Peyer's patch (tissue), 4 donors: Measurements from ENCODE around the gene TTBK2. TPM values are rescaled to one million over a fixed set of nuclear protein-coding genes. Genes with fewer than 3 reads are reported as not detected.

Source experiments
- DNase-seq, 3 donors: peaks; one replicate each; pipeline ENCODE4 v3.0.0-alpha.2; 2017 to 2019
- H3K27ac ChIP-seq, 4 donors: fragments of 200-600 bp; sonication (generic); one replicate each; pipeline ENCODE4 v1.5.1; 2016 to 2019
- H3K27me3 ChIP-seq, 2 donors: fragments of 200-600 bp; sonication (generic); one replicate each; pipeline ENCODE4 v1.5.1; 2019
- H3K36me3 ChIP-seq, 3 donors: fragments of 200-600 bp; sonication (generic); one replicate each; pipeline ENCODE4 v1.5.1; 2016 to 2019
- H3K4me1 ChIP-seq, 4 donors: fragments of 200-600 bp; sonication (generic); one replicate each; pipeline ENCODE4 v1.5.1; 2016 to 2019
- H3K4me3 ChIP-seq, 4 donors: fragments of 200-600 bp; sonication (generic); 1 replicate in 3 of 4; 2 replicates in 1 of 4; pipeline ENCODE4 v1.5.1; 2016 to 2019; ENCODE audit warnings: mild to moderate bottlenecking in 1 of 4
- H3K9me3 ChIP-seq, 4 donors: fragments of 200-600 bp; sonication (generic); one replicate each; pipeline ENCODE4 v1.5.1; 2016 to 2019; ENCODE audit warnings: mild to moderate bottlenecking in 1 of 4
- CTCF ChIP-seq, 6 experiments: fragments of 450-650 bp in 4 of 6; fragments of 200-600 bp in 2 of 6; sonication (generic) in 1 of 6; IDR thresholded peaks; one replicate each; pipeline ENCODE4 v1.5.1; 2017 to 2019; ENCODE audit warnings: antibody characterized with exemption in 6 of 6, mild to moderate bottlenecking in 3 of 6, moderate library complexity in 1 of 6
- POLR2A ChIP-seq, 2 donors: fragments of 450-650 bp; IDR thresholded peaks; one replicate each; pipeline ENCODE4 v1.5.1; 2017; ENCODE audit warnings: antibody characterized with exemption in 2 of 2, mild to moderate bottlenecking in 2 of 2, moderate library complexity in 2 of 2
- total RNA-seq, 4 donors: library from RNA; depleted of rRNA; stranded (reverse); fragments of >200 nt; gene quantifications; one replicate each; pipeline ENCODE4 v1.1.0, GENCODE V29; 2016

Gene TTBK2
- total RNA-seq, 4 donors from 2014 or later = 4.7 to 21.5 (median 13.3) TPM

GRCh38 chr15:42730536-42730935 is 190.0 kb downstream of the TTBK2 start:
- no peak overlapping the region for H3K27ac ChIP-seq
- no peak overlapping the region for H3K4me3 ChIP-seq
- TF ChIP-seq CTCF (IDR thresholded peaks at IDR 0.05) (no peak), POLR2A (IDR thresholded peaks at IDR 0.05) (no peak)
- DNase-seq = no peak
- H3K36me3 ChIP-seq = peaks cover 0 to 84% (median 0%) of the 10 kb centered on the region in 3 donors
- H3K9me3 ChIP-seq = no peaks in the 10 kb centered on the region
- H3K4me1 ChIP-seq = peaks cover 0 to 3% (median under 1%) of the 10 kb centered on the region in 4 donors
- no peaks in the 10 kb centered on the region for H3K27me3 ChIP-seq

- DNase-seq = no peak
- TF ChIP-seq POLR2A (IDR thresholded peaks at IDR 0.05) = no peak
- TF ChIP-seq CTCF (IDR thresholded peaks at IDR 0.05) = no peak
- no peak overlapping the region for H3K27ac ChIP-seq
- H3K36me3 ChIP-seq = peaks cover 0 to 88% (median 0%) of the 10 kb centered on the region in 3 donors
- H3K27me3 ChIP-seq = no peaks in the 10 kb centered on the region
- H3K4me1 ChIP-seq = no peaks in the 10 kb centered on the region
- H3K9me3 ChIP-seq = no peaks in the 10 kb centered on the region
- H3K4me3 ChIP-seq = no peak overlapping the region
Observed at GRCh38 chr15:42730135-42730534, 190.4 kb downstream of the TTBK2 start.

- H3K36me3 ChIP-seq = peaks cover 0 to 95% (median 0%) of the 10 kb centered on the region in 3 donors
- no peak overlapping the region for H3K4me3 ChIP-seq
- no peak overlapping the region for H3K27ac ChIP-seq
- DNase-seq = no peak
- no peaks in the 10 kb centered on the region for H3K9me3 ChIP-seq
- no peaks in the 10 kb centered on the region for H3K4me1 ChIP-seq
- TF ChIP-seq POLR2A (IDR thresholded peaks at IDR 0.05) = no peak
- no peaks in the 10 kb centered on the region for H3K27me3 ChIP-seq
Observed at GRCh38 chr15:42729409-42729808, 191.2 kb downstream of the TTBK2 start.

GRCh38 chr15:42728972-42729371 is 191.6 kb downstream of the TTBK2 start:
- Histone ChIP-seq H3K4me3 (no peak overlapping the region), H3K4me1 (no peaks in the 10 kb centered on the region), H3K27me3 (no peaks in the 10 kb centered on the region), H3K27ac (no peak overlapping the region), H3K36me3 (peaks cover 0 to 95% (median 0%) of the 10 kb centered on the region in 3 donors), H3K9me3 (no peaks in the 10 kb centered on the region)
- TF ChIP-seq POLR2A (IDR thresholded peaks at IDR 0.05) (no peak), CTCF (IDR thresholded peaks at IDR 0.05) (no peak)
- DNase-seq = no peak

- Histone ChIP-seq H3K4me3 (no peak overlapping the region), H3K36me3 (peaks cover 0 to 95% (median 0%) of the 10 kb centered on the region in 3 donors), H3K4me1 (no peaks in the 10 kb centered on the region), H3K27ac (no peak overlapping the region), H3K9me3 (no peaks in the 10 kb centered on the region), H3K27me3 (no peaks in the 10 kb centered on the region)
- no peak for TF ChIP-seq POLR2A (IDR thresholded peaks at IDR 0.05)
- no peak for TF ChIP-seq CTCF (IDR thresholded peaks at IDR 0.05)
- no peak for DNase-seq
Observed at GRCh38 chr15:42728560-42728959, 192.0 kb downstream of the TTBK2 start.

- no peak for TF ChIP-seq POLR2A (IDR thresholded peaks at IDR 0.05)
- TF ChIP-seq CTCF (IDR thresholded peaks at IDR 0.05) = no peak
- no peaks in the 10 kb centered on the region for H3K4me1 ChIP-seq
- peaks cover 0 to 98% (median 0%) of the 10 kb centered on the region in 3 donors for H3K36me3 ChIP-seq
- no peaks in the 10 kb centered on the region for H3K9me3 ChIP-seq
- DNase-seq = no peak
- H3K4me3 ChIP-seq = no peak overlapping the region
- H3K27me3 ChIP-seq = no peaks in the 10 kb centered on the region
- H3K27ac ChIP-seq = no peak overlapping the region
Observed at GRCh38 chr15:42727750-42728381, 192.7 kb downstream of the TTBK2 start.
